Effector memory CD8-positive, alpha-beta T cell (primary cell): ENCODE data around the gene NPFF.

ENCODE experiments used
- ATAC-seq: fragments of 150-1000 bp; cut with Tn5 transposase; replicated peaks from 2 replicates; pipeline ENCODE4 v1.10.0; 2021; ENCODE audit warnings: mild to moderate bottlenecking, moderate library complexity
- DNase-seq, 3 experiments: peaks; one replicate each; pipeline ENCODE4 v3.0.0; 2021
- H3K27ac Mint-ChIP-seq, 2 donors: one replicate each; pipeline ENCODE4 v1.8.0; 2022; ENCODE audit warnings: mild to moderate bottlenecking in 2 of 2, mixed read lengths in 2 of 2, moderate library complexity in 2 of 2
- H3K27me3 Mint-ChIP-seq, 2 donors: one replicate each; pipeline ENCODE4 v1.8.0; 2022; ENCODE audit warnings: mixed read lengths in 2 of 2
- H3K36me3 Mint-ChIP-seq: one replicate; pipeline ENCODE4 v1.8.0; 2022; ENCODE audit warnings: mild to moderate bottlenecking, moderate library complexity, mixed read lengths; ENCODE audit not compliant: insufficient read depth
- H3K4me1 Mint-ChIP-seq, 2 donors: one replicate each; pipeline ENCODE4 v1.8.0; 2022; ENCODE audit warnings: low read depth in 2 of 2, mixed read lengths in 2 of 2
- H3K4me3 Mint-ChIP-seq, 2 donors: one replicate each; pipeline ENCODE4 v1.8.0; 2022; ENCODE audit warnings: mild to moderate bottlenecking in 2 of 2, mixed read lengths in 2 of 2, moderate library complexity in 2 of 2
- H3K9me3 Mint-ChIP-seq, 2 donors: one replicate each; pipeline ENCODE4 v1.8.0; 2022; ENCODE audit warnings: mixed read lengths in 2 of 2

NPFF gene

GRCh38 chr12:53530920-53531319 is 23.6 kb upstream of the NPFF start:
- no peak overlapping the region for H3K4me3 Mint-ChIP-seq
- no peak overlapping the region for H3K27ac Mint-ChIP-seq
- H3K4me1 Mint-ChIP-seq: no peaks in the 10 kb centered on the region
- peaks cover 81% of the 10 kb centered on the region for H3K36me3 Mint-ChIP-seq
- ATAC-seq (no peak), DNase-seq (no peak)
- no peaks in the 10 kb centered on the region for H3K27me3 Mint-ChIP-seq
- no peaks in the 10 kb centered on the region for H3K9me3 Mint-ChIP-seq

GRCh38 chr12:53530061-53530460 is 22.8 kb upstream of the NPFF start:
- no peaks in the 10 kb centered on the region for H3K9me3 Mint-ChIP-seq
- H3K27ac Mint-ChIP-seq: no peak overlapping the region
- H3K4me3 Mint-ChIP-seq: no peak overlapping the region
- no peaks in the 10 kb centered on the region for H3K4me1 Mint-ChIP-seq
- H3K27me3 Mint-ChIP-seq: no peaks in the 10 kb centered on the region
- peaks cover 72% of the 10 kb centered on the region for H3K36me3 Mint-ChIP-seq
- DNase-seq (no peak), ATAC-seq (no peak)

- no peak for DNase-seq
- Mint-ChIP-seq H3K27ac (no peak overlapping the region), H3K4me3 (no peak overlapping the region), H3K4me1 (no peaks in the 10 kb centered on the region), H3K27me3 (no peaks in the 10 kb centered on the region), H3K36me3 (peaks cover 54% of the 10 kb centered on the region), H3K9me3 (no peaks in the 10 kb centered on the region)
- no peak for ATAC-seq
Observed at GRCh38 chr12:53524476-53524875, 17.2 kb upstream of the NPFF start.

- Mint-ChIP-seq H3K36me3 (peaks cover 57% of the 10 kb centered on the region), H3K27ac (no peak overlapping the region), H3K4me3 (no peak overlapping the region), H3K4me1 (no peaks in the 10 kb centered on the region), H3K27me3 (no peaks in the 10 kb centered on the region), H3K9me3 (no peaks in the 10 kb centered on the region)
- ATAC-seq (no peak), DNase-seq (no peak)
Observed at GRCh38 chr12:53523131-53523530, 15.8 kb upstream of the NPFF start.

GRCh38 chr12:53518381-53518780 is 11.1 kb upstream of the NPFF start:
- ATAC-seq: no peak
- Mint-ChIP-seq H3K4me3 (no peak overlapping the region), H3K9me3 (no peaks in the 10 kb centered on the region), H3K27ac (no peak overlapping the region), H3K36me3 (peaks cover 46% of the 10 kb centered on the region), H3K4me1 (no peaks in the 10 kb centered on the region), H3K27me3 (no peaks in the 10 kb centered on the region)
- DNase-seq: no peak

- Mint-ChIP-seq H3K27ac (peak overlapping the region in 1 of 2 donors; percentile 81), H3K9me3 (no peaks in the 10 kb centered on the region), H3K4me1 (no peaks in the 10 kb centered on the region), H3K4me3 (no peak overlapping the region), H3K36me3 (peaks cover 33% of the 10 kb centered on the region), H3K27me3 (no peaks in the 10 kb centered on the region)
- DNase-seq (no peak), ATAC-seq (no peak)
Observed at GRCh38 chr12:53516758-53517455, 9.6 kb upstream of the NPFF start.

GRCh38 chr12:53515291-53515680 is 8.0 kb upstream of the NPFF start:
- Mint-ChIP-seq H3K27ac (no peak overlapping the region), H3K36me3 (peaks cover 29% of the 10 kb centered on the region), H3K4me3 (no peak overlapping the region)

GRCh38 chr12:53514628-53515290 is 7.5 kb upstream of the NPFF start:
- H3K27ac Mint-ChIP-seq: no peak overlapping the region
- H3K27me3 Mint-ChIP-seq: no peaks in the 10 kb centered on the region
- no peak overlapping the region for H3K4me3 Mint-ChIP-seq
- DNase-seq (no peak), ATAC-seq (no peak)
- no peaks in the 10 kb centered on the region for H3K9me3 Mint-ChIP-seq
- peaks cover 25% of the 10 kb centered on the region for H3K36me3 Mint-ChIP-seq
- H3K4me1 Mint-ChIP-seq: no peaks in the 10 kb centered on the region

More at GRCh38 chr12:53515291-53515680, 8.0 kb upstream of the NPFF start:
- DNase-seq (no peak), ATAC-seq (no peak)
- H3K9me3 Mint-ChIP-seq: no peaks in the 10 kb centered on the region
- H3K27me3 Mint-ChIP-seq: no peaks in the 10 kb centered on the region
- H3K4me1 Mint-ChIP-seq: no peaks in the 10 kb centered on the region

- no peak overlapping the region for H3K4me3 Mint-ChIP-seq
- no peaks in the 10 kb centered on the region for H3K4me1 Mint-ChIP-seq
- ATAC-seq (no peak), DNase-seq (no peak)
- H3K9me3 Mint-ChIP-seq: no peaks in the 10 kb centered on the region
- no peaks in the 10 kb centered on the region for H3K27me3 Mint-ChIP-seq
- peak overlapping the region in 1 of 2 donors; percentile 72 for H3K27ac Mint-ChIP-seq
- peaks cover 18% of the 10 kb centered on the region for H3K36me3 Mint-ChIP-seq
Observed at GRCh38 chr12:53513712-53514410, 6.6 kb upstream of the NPFF start.

GRCh38 chr12:53510181-53510812 is 3.0 kb upstream of the NPFF start:
- Mint-ChIP-seq H3K27ac (no peak overlapping the region), H3K4me1 (peaks cover 4 to 8% of the 10 kb centered on the region in 2 donors), H3K36me3 (no peaks in the 10 kb centered on the region), H3K27me3 (no peaks in the 10 kb centered on the region), H3K4me3 (no peak overlapping the region), H3K9me3 (no peaks in the 10 kb centered on the region)
- DNase-seq: no peak
- ATAC-seq: no peak

GRCh38 chr12:53508534-53509170 is 1.4 kb upstream of the NPFF start:
- Mint-ChIP-seq H3K27me3 (no peaks in the 10 kb centered on the region), H3K4me1 (peaks cover 8 to 10% of the 10 kb centered on the region in 2 donors), H3K9me3 (no peaks in the 10 kb centered on the region), H3K27ac (peak overlapping the region; percentile 61 to 81), H3K4me3 (no peak overlapping the region), H3K36me3 (peaks cover 5% of the 10 kb centered on the region)
- DNase-seq (peak; percentile 79 to 85 (median 81)), ATAC-seq (peak; percentile 99)

- Mint-ChIP-seq H3K27me3 (no peaks in the 10 kb centered on the region), H3K27ac (peak overlapping the region in 1 of 2 donors; percentile 53), H3K36me3 (peaks cover 5% of the 10 kb centered on the region), H3K4me3 (no peak overlapping the region), H3K9me3 (no peaks in the 10 kb centered on the region), H3K4me1 (peaks cover 8 to 11% of the 10 kb centered on the region in 2 donors)
- no peak for ATAC-seq
- no peak for DNase-seq
Observed at GRCh38 chr12:53507603-53507885, 260 bp upstream of the NPFF start.

GRCh38 chr12:53506450-53506785 is 866 bp downstream of the NPFF start:
- Mint-ChIP-seq H3K27ac (no peak overlapping the region), H3K27me3 (no peaks in the 10 kb centered on the region), H3K4me3 (no peak overlapping the region), H3K36me3 (peaks cover 6% of the 10 kb centered on the region), H3K4me1 (peaks cover 15 to 19% of the 10 kb centered on the region in 2 donors), H3K9me3 (no peaks in the 10 kb centered on the region)
- no peak for DNase-seq
- ATAC-seq: no peak
